Panc1 (cell line): ENCODE results near the gene CENPP. TPM values are rescaled to one million over a fixed set of nuclear protein-coding genes. Genes with fewer than 3 reads are reported as not detected.

Experiments
- ATAC-seq: fragments of 200-7000 bp; cut with Tn5 transposase; 2 replicates; pipeline ENCODE4 v1.9.1; 2020; ENCODE audit warnings: mild to moderate bottlenecking, moderate library complexity
- BruUV-seq: library from RNA; stranded (reverse); fragments of 400-500 nt; replicated peaks from 2 replicates; lab custom pipeline; 2021; lab: Mats Ljungman, UMichigan
- CTCF ChIA-PET: fragments of 300-600 bp; sonication (Branson Sonifier 250); formaldehyde crosslinking; loops from one replicate; lab custom pipeline; 2022; ENCODE audit warnings: antibody characterized with exemption; lab: Charles Lee
- POLR2A ChIA-PET: fragments of 300-600 bp; sonication (Branson Sonifier 250); formaldehyde crosslinking; loops from one replicate; lab custom pipeline; 2022; ENCODE audit warnings: antibody characterized with exemption; lab: Charles Lee
- DNase-seq: peaks from one replicate; pipeline ENCODE4 v3.0.0-alpha.2; 2010; ENCODE audit warnings: low read depth, low spot score
- H3K27ac ChIP-seq: 2 replicates; pipeline ENCODE4 v1.5.1; 2011; ENCODE audit warnings: mild to moderate bottlenecking, low read length, inconsistent platforms
- H3K27me3 ChIP-seq: fragments of 200-500 bp; sonication (Bioruptor generic); 2 replicates; pipeline ENCODE4 v1.6.0; 2014; ENCODE audit warnings: low read length, inconsistent platforms; ENCODE audit not compliant: control insufficient read depth, insufficient read depth
- H3K36me3 ChIP-seq: fragments of 200-500 bp; sonication (Bioruptor generic); 2 replicates; pipeline ENCODE4 v1.5.1; 2014; ENCODE audit warnings: inconsistent platforms, mild to moderate bottlenecking, low read length, moderate library complexity; ENCODE audit not compliant: control insufficient read depth, insufficient read depth
- H3K4me1 ChIP-seq: 2 replicates; pipeline ENCODE4 v1.5.1; 2011; ENCODE audit warnings: inconsistent platforms, mild to moderate bottlenecking, low read length, moderate library complexity; ENCODE audit not compliant: control insufficient read depth, insufficient read depth
- H3K4me3 ChIP-seq, 2 experiments: 2 replicates each; pipeline ENCODE4 v1.5.1; 2011 to 2012; ENCODE audit warnings: low read depth in 2 of 2, low read length in 2 of 2, mild to moderate bottlenecking in 2 of 2, inconsistent platforms in 1 of 2, moderate library complexity in 1 of 2
- H3K9me3 ChIP-seq: fragments of 200-500 bp; sonication (Bioruptor generic); 2 replicates; pipeline ENCODE4 v1.5.1; 2014; ENCODE audit warnings: low read depth, mild to moderate bottlenecking, inconsistent platforms, low read length, moderate library complexity; ENCODE audit not compliant: control insufficient read depth, insufficient read depth
- CTCF ChIP-seq: fragments of 450-650 bp; IDR thresholded peaks from 2 replicates; pipeline ENCODE4 v1.5.1; 2017; ENCODE audit warnings: mild to moderate bottlenecking
- POLR2AphosphoS5 ChIP-seq: IDR thresholded peaks from 2 replicates; pipeline ENCODE4 v1.6.1; 2012; ENCODE audit warnings: mild to moderate bottlenecking, low read depth, low read length, moderate library complexity
- REST ChIP-seq, 2 experiments: IDR thresholded peaks; 2 replicates each; pipeline ENCODE4 v1.6.1; 2011 to 2012; ENCODE audit warnings: low read depth in 2 of 2, control low read depth in 1 of 2, low read length in 1 of 2, mild to moderate bottlenecking in 1 of 2, moderate library complexity in 1 of 2; ENCODE audit not compliant: insufficient read depth in 1 of 2
- SIN3A ChIP-seq: IDR thresholded peaks from 2 replicates; pipeline ENCODE4 v1.6.1; 2012; ENCODE audit warnings: low read depth, mild to moderate bottlenecking, low read length, moderate library complexity, borderline replicate concordance; ENCODE audit not compliant: insufficient read depth
- TCF7L2 ChIP-seq: IDR thresholded peaks from 2 replicates; pipeline ENCODE4 v1.6.1; 2011; ENCODE audit warnings: mild to moderate bottlenecking, low read depth, low read length, inconsistent platforms
- in situ Hi-C: cut with HindIII; loops from 2 replicates; pipeline ENCODE4 v1.10.0; 2016; ENCODE audit warnings: low sequenced_read_pairs, low pct_unique_long_range_greater_than_20kb
- intact Hi-C: fragments of 100-400 bp; cut with micrococcal nuclease; formaldehyde crosslinking; loops from one replicate; pipeline ENCODE4 v1.10.0; 2022; ENCODE audit not compliant: unreplicated experiment
- total RNA-seq: library from RNA; stranded (reverse); gene quantifications from one replicate; pipeline ENCODE4 v1.2.1, GENCODE V29; 2021; ENCODE audit not compliant: unreplicated experiment

The CENPP gene
- total RNA-seq, 1 experiment from 2014 or later = 6.7 TPM

- in situ Hi-C loops (no loop called here), intact Hi-C loops (no loop called here)
- Histone ChIP-seq H3K9me3 (no peaks in the 10 kb centered on the region), H3K27me3 (no peaks in the 10 kb centered on the region), H3K27ac (no peak overlapping the region), H3K4me3 (no peak overlapping the region), H3K36me3 (no peaks in the 10 kb centered on the region), H3K4me1 (no peaks in the 10 kb centered on the region)
- DNase-seq (no peak), ATAC-seq (no peak)
- POLR2A ChIA-PET = no interaction called here
- BruUV-seq = no TSS peak
- CTCF ChIA-PET = no interaction called here
- TF ChIP-seq CTCF (no peak), SIN3A (no peak), REST (IDR thresholded peaks at IDR 0.05; ENCODE audit: insufficient read depth in 1 of 2, low read depth in 2 of 2, low read length in 1 of 2) (no peak), TCF7L2 (no peak), POLR2AphosphoS5 (no peak)
These were observed 338.2 kb downstream of the CENPP start for GRCh38 chr9:92663951-92664350.

GRCh38 chr9:92664394-92665152, 338.8 kb downstream of the CENPP start:
- Histone ChIP-seq H3K4me3 (no peak overlapping the region), H3K9me3 (no peaks in the 10 kb centered on the region), H3K27me3 (no peaks in the 10 kb centered on the region), H3K27ac (no peak overlapping the region), H3K4me1 (no peaks in the 10 kb centered on the region), H3K36me3 (peaks cover 5% of the 10 kb centered on the region; the same call in 1 of the 2 replicates)
- no TSS peak for BruUV-seq
- CTCF ChIA-PET = no interaction called here
- intact Hi-C loops (no loop called here), in situ Hi-C loops (no loop called here)
- no peak; the same call in 1 of the 2 replicates for ATAC-seq
- POLR2A ChIA-PET = no interaction called here
- DNase-seq = no peak
- TF ChIP-seq SIN3A (no peak), POLR2AphosphoS5 (no peak), CTCF (no peak), REST (IDR thresholded peaks at IDR 0.05; ENCODE audit: insufficient read depth in 1 of 2, low read depth in 2 of 2, low read length in 1 of 2) (no peak), TCF7L2 (no peak)
